HepG2 (cell line): ENCODE data around the gene SLC35B3. TPM values are rescaled to one million over a fixed set of nuclear protein-coding genes. Genes with fewer than 3 reads are reported as not detected.

Experiments
- ADNP ChIP-seq: sonication (generic); formaldehyde crosslinking; IDR thresholded peaks from 2 replicates; pipeline ENCODE4 v1.4.0; 2020; ENCODE audit warnings: missing genetic modification reagents
- AFF4 ChIP-seq: sonication (generic); formaldehyde crosslinking; IDR thresholded peaks from 2 replicates; pipeline ENCODE4 v1.4.0; 2020; ENCODE audit warnings: missing genetic modification reagents
- ARNT2 ChIP-seq: sonication (generic); formaldehyde crosslinking; IDR thresholded peaks from 2 replicates; pipeline ENCODE4 v1.8.0; 2022; ENCODE audit warnings: mild to moderate bottlenecking, low read depth, missing genetic modification reagents, moderate library complexity
- CREBL2 ChIP-seq: sonication (generic); formaldehyde crosslinking; IDR thresholded peaks from 2 replicates; pipeline ENCODE4 v1.8.1; 2023; ENCODE audit warnings: missing genetic modification reagents, mild to moderate bottlenecking, borderline replicate concordance
- FOXO4 ChIP-seq: sonication (generic); formaldehyde crosslinking; conservative IDR thresholded peaks from 2 replicates; pipeline ENCODE4 v1.8.1; 2023; ENCODE audit warnings: missing genetic modification reagents
- HNRNPH1 ChIP-seq: fragments of 200-400 bp; formaldehyde crosslinking; optimal IDR thresholded peaks from 2 replicates; pipeline ENCODE3; 2017; ENCODE audit warnings: mild to moderate bottlenecking, low read depth, low read length
- HNRNPL ChIP-seq: fragments of 200-400 bp; formaldehyde crosslinking; IDR thresholded peaks from 2 replicates; pipeline ENCODE4 v1.6.1; 2017; ENCODE audit warnings: mild to moderate bottlenecking, low read depth, low read length
- IRF2 ChIP-seq: IDR thresholded peaks from 2 replicates; pipeline ENCODE4 v1.6.1; 2018; ENCODE audit warnings: missing genetic modification reagents, missing compliant biosample characterization
- KLF11 ChIP-seq: IDR thresholded peaks from 2 replicates; pipeline ENCODE4 v1.6.1; 2016; ENCODE audit warnings: missing compliant biosample characterization
- MIER3 ChIP-seq: IDR thresholded peaks from 2 replicates; pipeline ENCODE4 v1.6.1; 2016; ENCODE audit warnings: missing compliant biosample characterization, borderline replicate concordance
- MYC ChIP-seq: sonication (generic); formaldehyde crosslinking; IDR thresholded peaks from 2 replicates; pipeline ENCODE4 v1.9.0; 2021; ENCODE audit warnings: missing genetic modification reagents, borderline replicate concordance
- REPIN1 ChIP-seq: sonication (generic); formaldehyde crosslinking; IDR thresholded peaks from 2 replicates; pipeline ENCODE4 v1.8.0; 2022; ENCODE audit warnings: missing genetic modification reagents, low read depth, mild to moderate bottlenecking, borderline replicate concordance
- SIN3B ChIP-seq: fragments of 150-350 bp; IDR thresholded peaks from 2 replicates; pipeline ENCODE4 v1.6.1; 2014; ENCODE audit warnings: low read length
- ZBTB7A ChIP-seq: sonication (generic); formaldehyde crosslinking; IDR thresholded peaks from 2 replicates; pipeline ENCODE4 v1.8.0; 2022; ENCODE audit warnings: mild to moderate bottlenecking, missing genetic modification reagents
- ZNF101 ChIP-seq: sonication (generic); formaldehyde crosslinking; IDR thresholded peaks from 2 replicates; pipeline ENCODE4 v1.4.0; 2020; ENCODE audit warnings: mild to moderate bottlenecking, low read depth, missing genetic modification reagents, borderline replicate concordance
- ZNF205 ChIP-seq: IDR thresholded peaks from 2 replicates; pipeline ENCODE4 v1.6.1; 2018; ENCODE audit warnings: missing biosample characterization, missing genetic modification reagents
- ZNF253 ChIP-seq: sonication (generic); formaldehyde crosslinking; IDR thresholded peaks from 2 replicates; pipeline ENCODE4 v1.8.0; 2022; ENCODE audit warnings: mild to moderate bottlenecking, missing genetic modification reagents, borderline replicate concordance
- ZNF30 ChIP-seq: sonication (generic); formaldehyde crosslinking; IDR thresholded peaks from 2 replicates; pipeline ENCODE4 v1.5.0; 2020; ENCODE audit warnings: mild to moderate bottlenecking, missing genetic modification reagents
- ZNF34 ChIP-seq: sonication (generic); formaldehyde crosslinking; IDR thresholded peaks from 2 replicates; pipeline ENCODE4 v1.4.0; 2020; ENCODE audit warnings: mild to moderate bottlenecking, missing genetic modification reagents, borderline replicate concordance
- ZNF598 ChIP-seq: sonication (generic); formaldehyde crosslinking; IDR thresholded peaks from 2 replicates; pipeline ENCODE4 v1.5.1; 2020; ENCODE audit warnings: mild to moderate bottlenecking, missing genetic modification reagents, borderline replicate concordance
- ZNF724P ChIP-seq: sonication (generic); formaldehyde crosslinking; IDR thresholded peaks from 2 replicates; pipeline ENCODE4 v1.8.0; 2022; ENCODE audit warnings: missing genetic modification reagents, borderline replicate concordance
- ZNF75D ChIP-seq: sonication (generic); formaldehyde crosslinking; IDR thresholded peaks from 2 replicates; pipeline ENCODE4 v1.8.1; 2023; ENCODE audit warnings: missing genetic modification reagents, mild to moderate bottlenecking, borderline replicate concordance
- ZNF788 ChIP-seq: sonication (generic); formaldehyde crosslinking; IDR thresholded peaks from 2 replicates; pipeline ENCODE4 v1.5.0; 2020; ENCODE audit warnings: mild to moderate bottlenecking, missing genetic modification reagents, borderline replicate concordance
- ZNF879 ChIP-seq: sonication (generic); formaldehyde crosslinking; IDR thresholded peaks from 2 replicates; pipeline ENCODE4 v1.8.1; 2023; ENCODE audit warnings: missing genetic modification reagents
- polyA plus RNA-seq, 8 experiments: library from polyadenylated mRNA; depleted of rRNA in 3 of 8; stranded (reverse) in 7 of 8; unstranded in 1 of 8; fragments of >200 nt; fragmentation: Illumina TruSeq in 4 of 8; extraction: Trizol in 4 of 8; gene quantifications; 2 replicates each; pipeline versions ENCODE4 v1.2.1 to v1.2.3, GENCODE V29; 2011 to 2016; ENCODE audit warnings: low read depth in 4 of 8, missing spikeins in 1 of 8, mixed read lengths in 1 of 8; ENCODE audit not compliant: insufficient read depth in 1 of 8
- total RNA-seq, 5 experiments: library from RNA; depleted of rRNA; stranded (reverse); fragments of >200 nt; fragmentation: Illumina TruSeq; extraction: Trizol; gene quantifications; 2 replicates each; pipeline ENCODE4 v1.2.3, GENCODE V29; 2016; ENCODE audit warnings: low read depth in 1 of 5

Gene SLC35B3
- total and polyA plus RNA-seq, 2 of the 13 experiments (the other 11 are each of a cell fraction or from before 2014, with no cell fraction given), result 8.7 to 13.5 TPM

- TF ChIP-seq ZNF253 (CRISPR knock-in tag) (peak; percentile 96; the same call in 1 of the 2 replicates), SIN3B (no peak; the same call in 1 of the 2 replicates), ZNF34 (no peak), ZNF788 (CRISPR knock-in tag) (no peak), ZNF724P (peak; percentile 88; the same call in 1 of the 2 replicates), ZNF598 (peak; percentile 68), CREBL2 (no peak; the same call in 1 of the 2 replicates), HNRNPH1 (peak; percentile 52), ZNF205 (CRISPR knock-in tag) (peak; percentile 61; the same call in 1 of the 2 replicates), ARNT2 (CRISPR knock-in tag) (peak; percentile 84), ZBTB7A (no peak; the same call in 1 of the 2 replicates), MIER3 (CRISPR knock-in tag) (peak; percentile 82), ADNP (CRISPR knock-in tag) (no peak), ZNF75D (CRISPR knock-in tag) (no peak), ZNF879 (CRISPR knock-in tag) (no peak), ZNF101 (CRISPR knock-in tag) (0 out of 2 replicates have a peak, but pooled peaks have one; percentile 65), IRF2 (CRISPR knock-in tag) (peak; percentile 87), MYC (peak; percentile 85), HNRNPL (peak; percentile 75; the same call in 1 of the 2 replicates), ZNF30 (peak; percentile 94), AFF4 (0 out of 2 replicates have a peak, but pooled peaks have one; percentile 15), KLF11 (CRISPR knock-in tag) (peak; percentile 79), REPIN1 (CRISPR knock-in tag) (peak; percentile 76; the same call in 1 of the 2 replicates), FOXO4 (CRISPR knock-in tag) (no peak; the same call in 1 of the 2 replicates)
Observed at GRCh38 chr6:8435093-8435844, at the start of gene SLC35B3 (continued).
